Stimulated activated naive CD8-positive, alpha-beta T cell treated with anti-CD3 and anti-CD28 coated beads, Interleukin-15, Interleukin-2, amounts not matched to agents 100 U/mL and 50 U/mL, for 24 hours (primary cell): ENCODE measurements around the gene SND1.

ENCODE experiments used
- ATAC-seq: fragments of 150-1000 bp; cut with Tn5 transposase; one replicate; pipeline ENCODE4 v1.10.0; 2021
- DNase-seq: peaks from one replicate; pipeline ENCODE4 v3.0.0; 2021

SND1 gene

GRCh38 chr7:128071376-128071775, 419.4 kb downstream of the SND1 start:
- ATAC-seq, result no peak
- no peak for DNase-seq

- DNase-seq, result no peak
- ATAC-seq, result no peak
Observed at GRCh38 chr7:128071801-128072200, 419.8 kb downstream of the SND1 start.

GRCh38 chr7:128073671-128074310, 421.8 kb downstream of the SND1 start:
- ATAC-seq (no peak), DNase-seq (no peak)

GRCh38 chr7:128074336-128074735, 422.3 kb downstream of the SND1 start:
- DNase-seq (no peak), ATAC-seq (no peak)

GRCh38 chr7:128074736-128075135, 422.7 kb downstream of the SND1 start:
- no peak for ATAC-seq

GRCh38 chr7:128075242-128076095, 423.5 kb downstream of the SND1 start:
- DNase-seq (no peak), ATAC-seq (no peak)

More at GRCh38 chr7:128074736-128075135, 422.7 kb downstream of the SND1 start:
- DNase-seq, result no peak

GRCh38 chr7:128076196-128076795, 424.3 kb downstream of the SND1 start:
- ATAC-seq (no peak), DNase-seq (no peak)

- DNase-seq, result no peak
- ATAC-seq, result no peak
Observed at GRCh38 chr7:128076796-128077271, 424.8 kb downstream of the SND1 start.

- DNase-seq, result no peak
Observed at GRCh38 chr7:128078309-128078708, 426.3 kb downstream of the SND1 start.

GRCh38 chr7:128080169-128080568, 428.2 kb downstream of the SND1 start:
- ATAC-seq (no peak), DNase-seq (no peak)

More at GRCh38 chr7:128078309-128078708, 426.3 kb downstream of the SND1 start:
- no peak for ATAC-seq

- ATAC-seq, result no peak
- DNase-seq, result no peak
Observed at GRCh38 chr7:128081351-128081750, 429.4 kb downstream of the SND1 start.

- DNase-seq, result no peak
- ATAC-seq, result no peak
Observed at GRCh38 chr7:128081808-128082207, 429.8 kb downstream of the SND1 start.

GRCh38 chr7:128082431-128082830, 430.4 kb downstream of the SND1 start:
- DNase-seq (no peak), ATAC-seq (no peak)

GRCh38 chr7:128084896-128085608, 433.1 kb downstream of the SND1 start:
- no peak for ATAC-seq
- DNase-seq, result no peak

- ATAC-seq (no peak), DNase-seq (no peak)
Observed at GRCh38 chr7:128090492-128090891, 438.5 kb downstream of the SND1 start.

GRCh38 chr7:128091106-128091505, 439.1 kb downstream of the SND1 start:
- DNase-seq (no peak), ATAC-seq (no peak)

- DNase-seq (no peak), ATAC-seq (no peak)
Observed at GRCh38 chr7:128092221-128092620, 440.2 kb downstream of the SND1 start.

- DNase-seq, result no peak
- ATAC-seq, result peak; percentile 24
Observed at GRCh38 chr7:128093614-128094570, 441.9 kb downstream of the SND1 start.

GRCh38 chr7:128094686-128095085, 442.7 kb downstream of the SND1 start:
- DNase-seq (no peak), ATAC-seq (no peak)

- DNase-seq (no peak), ATAC-seq (no peak)
Observed at GRCh38 chr7:128097211-128097731, 445.3 kb downstream of the SND1 start.

GRCh38 chr7:128098629-128099028, 446.6 kb downstream of the SND1 start:
- ATAC-seq (no peak), DNase-seq (no peak)
